Activated CD4-positive, alpha-beta memory T cell treated with anti-CD3 and anti-CD28 coated beads, Interleukin-2, amount 10 ng/mL, durations not matched to agents 7 days and 5 days (primary cell): ENCODE measurements around the gene AFF4. TPM values are rescaled to one million over a fixed set of nuclear protein-coding genes. Genes with fewer than 3 reads are reported as not detected.
A peak's percentile ranks its signal among the peaks of the same experiment; 100 is the strongest.
"Not testable (repeated sequence)": the region's sequence is repeated elsewhere in the genome, so short reads cannot be mapped to it uniquely, and the experiment has no call there.

Experiments
- CTCF ChIA-PET: fragments of 350-600 bp; sonication (Branson Sonifier 250); formaldehyde crosslinking; loops from one replicate; lab custom pipeline; 2021; ENCODE audit warnings: antibody characterized with exemption, inconsistent platforms; lab: Charles Lee
- POLR2A ChIA-PET: fragments of 350-600 bp; sonication (Branson Sonifier 250); formaldehyde crosslinking; loops from one replicate; lab custom pipeline; 2021; ENCODE audit warnings: antibody characterized with exemption; lab: Charles Lee
- DNase-seq: peaks from one replicate; pipeline ENCODE4 v3.0.0-alpha.2; 2020
- H3K27ac Mint-ChIP-seq: one replicate; pipeline ENCODE4 v1.8.0; 2021; ENCODE audit warnings: mild to moderate bottlenecking, mixed read lengths
- H3K27me3 Mint-ChIP-seq: one replicate; pipeline ENCODE4 v1.8.0; 2021; ENCODE audit warnings: mixed read lengths
- H3K36me3 Mint-ChIP-seq: one replicate; pipeline ENCODE4 v1.8.0; 2021; ENCODE audit warnings: low read depth, mixed read lengths
- H3K4me1 Mint-ChIP-seq: one replicate; pipeline ENCODE4 v1.8.0; 2021; ENCODE audit warnings: mixed read lengths
- H3K4me3 Mint-ChIP-seq: one replicate; pipeline ENCODE4 v1.8.0; 2021; ENCODE audit warnings: mild to moderate bottlenecking, mixed read lengths
- H3K9me3 Mint-ChIP-seq: one replicate; pipeline ENCODE4 v1.8.0; 2021; ENCODE audit warnings: mixed read lengths
- total RNA-seq, 2 experiments: library from RNA; stranded (reverse); gene quantifications; one replicate each; pipeline ENCODE4 v1.2.3, GENCODE V29; 2021

Gene AFF4
- 10 to 100 TPM; 33.1 to 33.3 TPM for total RNA-seq

- DNase-seq: peak; percentile 90
- POLR2A ChIA-PET: interaction anchor here (0.6 to 3.5 kb wide), 18 partner anchors 8 to 1042 kb away, joined by 3 to 47 read pairs (median 3); partner anchors contain the start of genes GDF9, HSPA4, IRF1 and SLC22A5
- Mint-ChIP-seq H3K27me3 (no peaks in the 10 kb centered on the region), H3K27ac (peak within 1 kb of the TSS; percentile 94), H3K4me3 (peak within 1 kb of the TSS; percentile 98), H3K36me3 (peaks cover 24% of the 10 kb centered on the region), H3K4me1 (peaks cover 27% of the 10 kb centered on the region), H3K9me3 (no peaks in the 10 kb centered on the region)
- CTCF ChIA-PET: interaction anchor here (0.6 to 2.7 kb wide), 5 partner anchors 89 to 540 kb away, joined by 3 to 9 read pairs (median 3); partner anchors contain the start of genes CCNI2 and HSPA4
Measured at GRCh38 chr5:132963171-132964104, at the start of gene AFF4. AFF4 (minus strand) TSS chr5:132963634; CDS start chr5:132937189, 26,445 bp downstream.

- CTCF ChIA-PET, H3K4me3 Mint-ChIP-seq, H3K27me3 Mint-ChIP-seq, DNase-seq, H3K9me3 Mint-ChIP-seq, H3K4me1 Mint-ChIP-seq, H3K27ac Mint-ChIP-seq: not testable (repeated sequence)
- POLR2A ChIA-PET: interaction anchor here (0.6 kb wide), 1 partner anchor 14 kb away, joined by 3 read pairs; no protein-coding TSS in a partner anchor
- peaks cover 13% of the 10 kb centered on the region for H3K36me3 Mint-ChIP-seq
Measured at GRCh38 chr5:133008455-133008854, 45.0 kb upstream of the AFF4 start.

DNA sequence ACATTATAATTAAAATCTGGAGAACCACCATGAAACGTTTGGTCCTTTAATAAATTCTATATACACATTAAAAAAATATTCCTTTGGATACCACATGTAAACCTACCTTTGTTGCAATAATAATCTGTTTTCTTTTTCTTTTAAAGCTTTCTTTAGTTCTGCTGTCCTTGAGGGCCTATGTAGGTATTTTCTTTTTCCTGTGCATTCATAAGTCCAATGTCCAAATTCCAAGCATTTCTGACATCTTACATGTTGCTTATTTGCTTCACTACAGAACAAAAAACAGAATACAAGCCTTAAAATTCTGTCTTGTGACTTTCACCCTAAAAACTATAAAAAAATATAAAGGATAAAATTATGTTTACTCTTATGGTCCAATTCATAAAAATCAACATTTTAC lies 43.2 kb upstream of the AFF4 start:
- ChIA-PET CTCF (no interaction called here), POLR2A (no interaction called here)
- Mint-ChIP-seq H3K9me3 (no peaks in the 10 kb centered on the region), H3K36me3 (peaks cover 21% of the 10 kb centered on the region), H3K4me1 (peaks cover 2% of the 10 kb centered on the region), H3K27me3 (no peaks in the 10 kb centered on the region), H3K4me3 (no peak overlapping the region), H3K27ac (no peak overlapping the region)
- no peak for DNase-seq

GRCh38 chr5:132999246-132999645 lies 35.8 kb upstream of the AFF4 start:
- CTCF ChIA-PET: no interaction called here
- no peak overlapping the region for H3K27ac Mint-ChIP-seq
- DNase-seq: no peak
- no peak overlapping the region for H3K4me3 Mint-ChIP-seq
- peaks cover 18% of the 10 kb centered on the region for H3K36me3 Mint-ChIP-seq
- POLR2A ChIA-PET: no interaction called here
- no peaks in the 10 kb centered on the region for H3K27me3 Mint-ChIP-seq
- no peaks in the 10 kb centered on the region for H3K4me1 Mint-ChIP-seq
- H3K9me3 Mint-ChIP-seq: no peaks in the 10 kb centered on the region

GRCh38 chr5:132998556-132998955 lies 35.1 kb upstream of the AFF4 start:
- Mint-ChIP-seq H3K9me3 (no peaks in the 10 kb centered on the region), H3K36me3 (peaks cover 18% of the 10 kb centered on the region), H3K27me3 (no peaks in the 10 kb centered on the region), H3K4me1 (no peaks in the 10 kb centered on the region), H3K27ac (no peak overlapping the region), H3K4me3 (no peak overlapping the region)
- ChIA-PET POLR2A (no interaction called here), CTCF (no interaction called here)
- DNase-seq: no peak

- Mint-ChIP-seq H3K4me3 (no peak overlapping the region), H3K4me1 (no peaks in the 10 kb centered on the region), H3K9me3 (no peaks in the 10 kb centered on the region), H3K27ac (no peak overlapping the region), H3K36me3 (peaks cover 11% of the 10 kb centered on the region), H3K27me3 (no peaks in the 10 kb centered on the region)
- ChIA-PET CTCF (no interaction called here), POLR2A (no interaction called here)
- no peak for DNase-seq
Measured at GRCh38 chr5:132996307-132996706, 32.9 kb upstream of the AFF4 start.

GRCh38 chr5:132987531-132988408 lies 24.3 kb upstream of the AFF4 start:
- DNase-seq: no peak
- Mint-ChIP-seq H3K36me3 (no peaks in the 10 kb centered on the region), H3K4me1 (no peaks in the 10 kb centered on the region), H3K4me3 (no peak overlapping the region), H3K27ac (no peak overlapping the region), H3K9me3 (no peaks in the 10 kb centered on the region), H3K27me3 (no peaks in the 10 kb centered on the region)
- POLR2A ChIA-PET: no interaction called here
- CTCF ChIA-PET: no interaction called here

DNA sequence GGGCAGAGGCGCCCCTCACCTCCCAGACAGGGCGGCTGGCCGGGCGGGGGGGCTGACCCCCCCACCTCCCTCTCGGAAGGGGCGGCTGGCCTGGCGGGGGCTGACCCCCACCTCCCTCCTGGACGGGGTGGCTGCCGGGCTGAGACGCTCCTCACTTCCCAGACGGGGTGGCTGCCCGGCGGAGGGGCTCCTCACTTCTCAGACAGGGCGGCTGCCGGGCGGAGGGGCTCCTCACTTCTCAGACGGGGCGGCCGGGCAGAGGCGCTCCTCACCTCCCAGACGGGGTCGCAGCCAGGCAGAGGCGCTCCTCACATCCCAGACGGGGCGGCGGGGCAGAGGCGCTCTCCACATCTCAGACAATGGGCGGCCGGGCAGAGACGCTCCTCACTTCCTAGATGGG lies 19.5 kb upstream of the AFF4 start:
- CTCF ChIA-PET, DNase-seq, H3K36me3 Mint-ChIP-seq, H3K4me3 Mint-ChIP-seq, POLR2A ChIA-PET, H3K4me1 Mint-ChIP-seq, H3K9me3 Mint-ChIP-seq, H3K27me3 Mint-ChIP-seq, H3K27ac Mint-ChIP-seq: not testable (repeated sequence)

DNA sequence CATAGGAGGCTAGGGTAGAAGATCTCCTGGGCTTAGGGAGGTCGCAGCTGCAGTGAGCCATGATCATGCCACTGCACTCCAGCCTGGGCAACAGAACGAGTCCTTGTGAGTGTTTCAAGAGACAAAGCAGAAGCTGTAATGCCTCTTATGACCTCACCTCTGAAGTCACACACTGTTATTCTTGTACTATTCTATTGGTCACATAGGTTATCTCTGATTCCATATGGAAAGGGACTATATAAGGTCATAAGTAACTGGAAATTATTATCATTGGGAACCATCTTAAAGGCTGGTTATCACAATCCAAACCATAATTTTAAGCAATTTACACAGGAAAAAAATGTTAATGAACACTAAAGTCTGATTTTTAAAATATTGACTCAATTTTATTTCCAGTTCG lies 17.9 kb upstream of the AFF4 start:
- ChIA-PET CTCF (no interaction called here), POLR2A (no interaction called here)
- Mint-ChIP-seq H3K36me3 (peaks cover 4% of the 10 kb centered on the region), H3K27ac (no peak overlapping the region), H3K27me3 (peaks cover 6% of the 10 kb centered on the region), H3K4me3 (no peak overlapping the region), H3K9me3 (peaks cover 4% of the 10 kb centered on the region), H3K4me1 (no peaks in the 10 kb centered on the region)
- DNase-seq: no peak

DNA sequence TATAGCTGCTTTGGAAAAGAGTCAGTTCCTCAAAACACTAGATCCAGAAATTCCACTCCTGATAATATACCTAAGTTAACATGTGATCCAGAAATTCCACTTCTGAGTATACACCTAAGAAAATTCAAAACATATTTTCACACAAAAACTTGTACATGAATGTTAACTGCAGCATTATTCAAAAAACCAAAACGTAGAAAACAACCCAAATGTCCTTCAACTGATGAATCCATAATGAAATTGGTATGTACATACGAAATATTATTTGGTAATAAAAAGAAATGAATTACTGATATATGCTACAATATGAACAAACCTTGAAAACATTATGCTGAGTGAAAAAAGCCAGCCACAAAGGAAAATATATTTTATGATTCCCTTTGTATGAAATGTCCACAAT lies 16.5 kb upstream of the AFF4 start:
- Mint-ChIP-seq H3K4me1 (no peaks in the 10 kb centered on the region), H3K27ac (no peak overlapping the region), H3K36me3 (peaks cover 4% of the 10 kb centered on the region), H3K27me3 (peaks cover 8% of the 10 kb centered on the region), H3K4me3 (no peak overlapping the region), H3K9me3 (peaks cover 4% of the 10 kb centered on the region)
- ChIA-PET POLR2A (no interaction called here), CTCF (no interaction called here)
- no peak for DNase-seq

GRCh38 chr5:132979367-132979940 lies 16.0 kb upstream of the AFF4 start:
- Mint-ChIP-seq H3K36me3 (peaks cover 4% of the 10 kb centered on the region), H3K4me1 (no peaks in the 10 kb centered on the region), H3K9me3 (peaks cover 4% of the 10 kb centered on the region), H3K27ac (no peak overlapping the region), H3K4me3 (no peak overlapping the region), H3K27me3 (peaks cover 8% of the 10 kb centered on the region)
- POLR2A ChIA-PET: no interaction called here
- CTCF ChIA-PET: no interaction called here
- no peak for DNase-seq

GRCh38 chr5:132976852-132977251 lies 13.4 kb upstream of the AFF4 start:
- ChIA-PET CTCF (interaction anchor here (1.2 kb wide), 1 partner anchor 14 kb away, joined by 5 read pairs; no protein-coding TSS in a partner anchor), POLR2A (interaction anchor here (2.9 kb wide), 1 partner anchor 13 kb away, joined by 14 read pairs; the partner anchor contains the start of gene AFF4)
- Mint-ChIP-seq H3K4me1 (no peaks in the 10 kb centered on the region), H3K36me3 (peaks cover 4% of the 10 kb centered on the region), H3K27me3 (peaks cover 8% of the 10 kb centered on the region), H3K4me3 (no peak overlapping the region), H3K27ac (no peak overlapping the region), H3K9me3 (peaks cover 4% of the 10 kb centered on the region)
- no peak for DNase-seq
